ENCODE data around the gene FYN. TPM values are rescaled to one million over a fixed set of nuclear protein-coding genes. Genes with fewer than 3 reads are reported as not detected.
"Not testable (repeated sequence)": the region's sequence is repeated elsewhere in the genome, so short reads cannot be mapped to it uniquely, and the experiment has no call there.

The FYN gene
- total RNA-seq, 2 donors from 2014 or later = 55.5 to 72.5 TPM

DNA sequence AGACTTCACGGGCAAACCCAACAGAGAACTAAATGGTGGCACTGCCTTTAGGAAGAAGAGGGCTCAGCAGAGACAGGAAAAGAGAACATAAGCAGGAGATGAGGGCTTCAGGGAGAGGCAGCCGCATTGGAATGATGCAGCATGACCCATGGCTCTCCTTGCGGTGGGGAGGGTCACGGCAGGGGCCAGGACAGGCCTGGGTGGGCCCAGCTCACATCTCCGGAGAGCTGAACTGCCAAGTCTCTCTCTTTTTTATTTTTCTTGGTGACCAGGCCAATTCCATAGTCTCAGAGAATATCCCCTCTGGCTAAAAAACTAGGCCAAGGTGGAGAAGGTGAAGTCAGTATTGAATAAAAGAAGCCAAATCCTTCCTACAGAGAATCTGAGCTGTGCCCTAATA is 190.1 kb downstream of the FYN start:
- TF ChIP-seq, protein P1, sequence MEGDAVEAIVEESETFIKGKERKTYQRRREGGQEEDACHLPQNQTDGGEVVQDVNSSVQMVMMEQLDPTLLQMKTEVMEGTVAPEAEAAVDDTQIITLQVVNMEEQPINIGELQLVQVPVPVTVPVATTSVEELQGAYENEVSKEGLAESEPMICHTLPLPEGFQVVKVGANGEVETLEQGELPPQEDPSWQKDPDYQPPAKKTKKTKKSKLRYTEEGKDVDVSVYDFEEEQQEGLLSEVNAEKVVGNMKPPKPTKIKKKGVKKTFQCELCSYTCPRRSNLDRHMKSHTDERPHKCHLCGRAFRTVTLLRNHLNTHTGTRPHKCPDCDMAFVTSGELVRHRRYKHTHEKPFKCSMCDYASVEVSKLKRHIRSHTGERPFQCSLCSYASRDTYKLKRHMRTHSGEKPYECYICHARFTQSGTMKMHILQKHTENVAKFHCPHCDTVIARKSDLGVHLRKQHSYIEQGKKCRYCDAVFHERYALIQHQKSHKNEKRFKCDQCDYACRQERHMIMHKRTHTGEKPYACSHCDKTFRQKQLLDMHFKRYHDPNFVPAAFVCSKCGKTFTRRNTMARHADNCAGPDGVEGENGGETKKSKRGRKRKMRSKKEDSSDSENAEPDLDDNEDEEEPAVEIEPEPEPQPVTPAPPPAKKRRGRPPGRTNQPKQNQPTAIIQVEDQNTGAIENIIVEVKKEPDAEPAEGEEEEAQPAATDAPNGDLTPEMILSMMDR (IDR thresholded peaks at IDR 0.05) = no peak

GRCh38 chr6:111681860-111682259 is 191.4 kb downstream of the FYN start:
- Histone ChIP-seq H3K27ac (no peak overlapping the region), H3K4me1 (ENCODE audit: control insufficient read depth in 1 of 2, low read depth in 2 of 2) (peaks cover 27 to 56% of the 10 kb centered on the region in 2 donors), H3K36me3 (no peaks in the 10 kb centered on the region), H3K27me3 (replicated peaks; ENCODE audit: insufficient read depth) (no peaks in the 10 kb centered on the region), H3K4me3 (no peak overlapping the region), H3K9me3 (no peaks in the 10 kb centered on the region)
- TF ChIP-seq, protein P1 (IDR thresholded peaks at IDR 0.05) = no peak
- DNase-seq (ENCODE audit: low spot score) = no peak
- ATAC-seq (ENCODE audit: insufficient number of reproducible peaks, low FRiP score, low read depth) = no peak

More for the DNA sequence above, 190.1 kb downstream of the FYN start:
- Histone ChIP-seq H3K36me3 (no peaks in the 10 kb centered on the region), H3K4me3 (no peak overlapping the region), H3K9me3 (no peaks in the 10 kb centered on the region), H3K27ac (peak overlapping the region; percentile 66 to 69), H3K4me1 (ENCODE audit: control insufficient read depth in 1 of 2, low read depth in 2 of 2) (peaks cover 27 to 56% of the 10 kb centered on the region in 2 donors), H3K27me3 (replicated peaks; ENCODE audit: insufficient read depth) (no peaks in the 10 kb centered on the region)
- ATAC-seq (ENCODE audit: insufficient number of reproducible peaks, low FRiP score, low read depth) = no peak
- no peak for DNase-seq (ENCODE audit: low spot score)

- not testable (repeated sequence) for H3K36me3 ChIP-seq; DNase-seq (ENCODE audit: low spot score); ATAC-seq (ENCODE audit: insufficient number of reproducible peaks, low FRiP score, low read depth); H3K27ac ChIP-seq; H3K9me3 ChIP-seq; H3K4me3 ChIP-seq; H3K27me3 ChIP-seq (replicated peaks; ENCODE audit: insufficient read depth)
- peaks cover 27 to 56% of the 10 kb centered on the region in 2 donors for H3K4me1 ChIP-seq (ENCODE audit: control insufficient read depth in 1 of 2, low read depth in 2 of 2)
Measured at GRCh38 chr6:111680811-111681609, 192.2 kb downstream of the FYN start.

DNA sequence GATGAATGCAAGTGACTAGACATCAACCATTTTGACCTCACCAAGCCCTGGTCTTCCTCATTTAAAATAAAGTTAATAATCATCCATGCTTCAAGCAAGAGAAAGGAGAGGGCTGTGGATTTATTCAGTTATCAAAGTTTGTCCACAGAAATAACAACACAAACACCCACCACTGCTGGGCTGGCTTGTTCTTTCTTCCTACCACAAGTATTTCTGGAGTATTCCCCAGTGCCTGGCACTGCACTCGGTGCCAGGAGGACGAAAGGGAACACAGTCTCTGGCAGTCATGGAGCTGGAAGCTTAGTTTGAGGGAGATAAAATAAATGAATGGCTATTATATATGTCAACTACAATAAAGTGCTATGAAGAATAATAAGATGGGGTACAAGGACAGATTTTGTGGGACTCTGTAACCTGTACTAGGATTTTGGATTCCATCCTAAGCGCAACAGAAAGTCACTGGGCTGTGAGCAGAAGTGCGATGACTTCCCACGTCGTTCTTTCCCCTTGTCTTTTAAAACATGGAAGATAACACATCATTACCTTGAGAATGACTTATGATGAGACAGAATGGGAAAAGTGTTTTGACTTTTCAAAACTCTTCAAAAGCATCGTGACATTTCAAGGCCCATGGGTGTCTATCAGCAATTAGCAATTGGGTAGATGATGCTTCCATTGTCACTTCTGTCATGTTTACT is 193.1 kb downstream of the FYN start:
- Histone ChIP-seq H3K36me3 (no peaks in the 10 kb centered on the region), H3K27ac (no peak overlapping the region), H3K4me1 (ENCODE audit: control insufficient read depth in 1 of 2, low read depth in 2 of 2) (peaks cover 27 to 56% of the 10 kb centered on the region in 2 donors), H3K27me3 (replicated peaks; ENCODE audit: insufficient read depth) (no peaks in the 10 kb centered on the region), H3K9me3 (no peaks in the 10 kb centered on the region), H3K4me3 (no peak overlapping the region)
- DNase-seq (ENCODE audit: low spot score) (no peak), ATAC-seq (ENCODE audit: insufficient number of reproducible peaks, low FRiP score, low read depth) (no peak)
- TF ChIP-seq, protein P1 (IDR thresholded peaks at IDR 0.05) = no peak

GRCh38 chr6:111679126-111679858 is 194.0 kb downstream of the FYN start:
- Histone ChIP-seq H3K4me1 (ENCODE audit: control insufficient read depth in 1 of 2, low read depth in 2 of 2) (peaks cover 27 to 52% of the 10 kb centered on the region in 2 donors), H3K27me3 (replicated peaks; ENCODE audit: insufficient read depth) (no peaks in the 10 kb centered on the region), H3K36me3 (no peaks in the 10 kb centered on the region), H3K9me3 (no peaks in the 10 kb centered on the region), H3K4me3 (no peak overlapping the region), H3K27ac (no peak overlapping the region)
- DNase-seq (ENCODE audit: low spot score) (no peak), ATAC-seq (ENCODE audit: insufficient number of reproducible peaks, low FRiP score, low read depth) (no peak)
- TF ChIP-seq, protein P1 (IDR thresholded peaks at IDR 0.05) = no peak

All from thoracic aorta (tissue), 2 donors.